H9 (cell line): Measurements from ENCODE around the gene WRAP73. TPM values are rescaled to one million over a fixed set of nuclear protein-coding genes. Genes with fewer than 3 reads are reported as not detected.
A peak's percentile ranks its signal among the peaks of the same experiment; 100 is the strongest.

ENCODE experiments used
- DNase-seq: peaks from one replicate; pipeline ENCODE4 v3.0.0-alpha.2; 2017
- H2AFZ ChIP-seq: one replicate; pipeline ENCODE4 v1.6.1; 2013; ENCODE audit warnings: mild to moderate bottlenecking, low read length, control low read depth, moderate library complexity
- H2AK5ac ChIP-seq: 2 replicates; pipeline ENCODE4 v1.6.1; 2013; ENCODE audit warnings: low read length, control low read depth, mixed read lengths; ENCODE audit not compliant: insufficient read length
- H2BK120ac ChIP-seq: one replicate; pipeline ENCODE4 v1.6.1; 2013; ENCODE audit warnings: low read depth, mild to moderate bottlenecking, low read length, control low read depth, inconsistent platforms; ENCODE audit not compliant: poor library complexity, severe bottlenecking
- H2BK12ac ChIP-seq: 2 replicates; pipeline ENCODE4 v1.6.1; 2013; ENCODE audit warnings: low read length, control low read depth, mixed read lengths, low read depth; ENCODE audit not compliant: insufficient read length
- H2BK15ac ChIP-seq: 2 replicates; pipeline ENCODE4 v1.6.1; 2013; ENCODE audit warnings: low read depth, low read length, control low read depth
- H2BK20ac ChIP-seq: one replicate; pipeline ENCODE4 v1.6.1; 2013; ENCODE audit warnings: low read depth, mild to moderate bottlenecking, low read length, control low read depth, inconsistent platforms; ENCODE audit not compliant: poor library complexity, severe bottlenecking
- H2BK5ac ChIP-seq: 2 replicates; pipeline ENCODE4 v1.6.1; 2013; ENCODE audit warnings: low read length, control low read depth, mixed read lengths; ENCODE audit not compliant: insufficient read length
- H3K14ac ChIP-seq: 2 replicates; pipeline ENCODE4 v1.6.1; 2013; ENCODE audit warnings: low read length, control low read depth; ENCODE audit not compliant: insufficient read depth
- H3K18ac ChIP-seq: 2 replicates; pipeline ENCODE4 v1.6.1; 2013; ENCODE audit warnings: low read depth, mild to moderate bottlenecking, mixed read lengths, low read length, control low read depth; ENCODE audit not compliant: insufficient read length
- H3K23ac ChIP-seq: 2 replicates; pipeline ENCODE4 v1.6.1; 2013; ENCODE audit warnings: low read length, control low read depth, mixed read lengths, low read depth; ENCODE audit not compliant: insufficient read length
- H3K23me2 ChIP-seq: 2 replicates; pipeline ENCODE4 v1.6.1; 2013; ENCODE audit warnings: low read depth, mild to moderate bottlenecking, mixed read lengths, low read length, control low read depth; ENCODE audit not compliant: insufficient read length, poor library complexity, severe bottlenecking
- H3K27ac ChIP-seq: 2 replicates; pipeline ENCODE4 v1.5.1; 2013; ENCODE audit warnings: low read length, control low read depth, mixed read lengths, low read depth; ENCODE audit not compliant: insufficient read length
- H3K27me3 ChIP-seq: 2 replicates; pipeline ENCODE4 v1.6.1; 2013; ENCODE audit warnings: low read length, control low read depth, inconsistent platforms; ENCODE audit not compliant: insufficient read depth
- H3K4ac ChIP-seq: 2 replicates; pipeline ENCODE4 v1.6.1; 2013; ENCODE audit warnings: low read depth, mild to moderate bottlenecking, control low read depth, inconsistent platforms, low read length, moderate library complexity
- H3K4me1 ChIP-seq: 2 replicates; pipeline ENCODE4 v1.6.1; 2013; ENCODE audit warnings: low read length, control low read depth, inconsistent platforms; ENCODE audit not compliant: insufficient read depth
- H3K4me2 ChIP-seq: 2 replicates; pipeline ENCODE4 v1.6.1; 2013; ENCODE audit warnings: low read length, control low read depth, mixed read lengths; ENCODE audit not compliant: insufficient read length, insufficient read depth
- H3K56ac ChIP-seq: 2 replicates; pipeline ENCODE4 v1.6.1; 2013; ENCODE audit warnings: low read depth, mild to moderate bottlenecking, mixed read lengths, low read length, control low read depth; ENCODE audit not compliant: insufficient read length
- H3K79me1 ChIP-seq: 2 replicates; pipeline ENCODE4 v1.6.1; 2013; ENCODE audit warnings: low read depth, mild to moderate bottlenecking, moderate library complexity, low read length, control low read depth, inconsistent platforms; ENCODE audit not compliant: insufficient read depth, poor library complexity, severe bottlenecking
- H3K79me2 ChIP-seq: 2 replicates; pipeline ENCODE4 v1.6.1; 2013; ENCODE audit warnings: low read length, control low read depth, inconsistent platforms; ENCODE audit not compliant: insufficient read depth
- H3K9ac ChIP-seq: 2 replicates; pipeline ENCODE4 v1.6.1; 2013; ENCODE audit warnings: low read length, control low read depth, mixed read lengths; ENCODE audit not compliant: insufficient read length; ENCODE audit errors: extremely low read depth
- H3K9me3 ChIP-seq: one replicate; pipeline ENCODE4 v1.6.1; 2013; ENCODE audit warnings: low read depth, low read length, inconsistent platforms; ENCODE audit not compliant: control insufficient read depth
- H3T11ph ChIP-seq: one replicate; pipeline ENCODE4 v1.6.1; 2013; ENCODE audit warnings: mild to moderate bottlenecking, low read length, control low read depth, inconsistent platforms
- H4K20me1 ChIP-seq: one replicate; pipeline ENCODE4 v1.6.1; 2013; ENCODE audit not compliant: control insufficient read depth, insufficient read length, insufficient read depth
- H4K5ac ChIP-seq: 2 replicates; pipeline ENCODE4 v1.6.1; 2013; ENCODE audit warnings: low read depth, mild to moderate bottlenecking, mixed read lengths, low read length, control low read depth; ENCODE audit not compliant: insufficient read length
- H4K8ac ChIP-seq: replicated peaks from 2 replicates; pipeline ENCODE4 v1.6.1; 2013; ENCODE audit warnings: low read length, control low read depth, mixed read lengths, low read depth; ENCODE audit not compliant: insufficient read length
- H4K91ac ChIP-seq: 2 replicates; pipeline ENCODE4 v1.6.1; 2013; ENCODE audit warnings: low read depth, mild to moderate bottlenecking, moderate library complexity, mixed read lengths, low read length, control low read depth; ENCODE audit not compliant: insufficient read length
- H3K27ac Mint-ChIP-seq, 3 experiments: 2 replicates in 2 of 3; 3 replicates in 1 of 3; pipeline ENCODE4 v1.8.0; 2020 to 2021; ENCODE audit warnings: mixed read lengths in 3 of 3, mild to moderate bottlenecking in 1 of 3, moderate library complexity in 1 of 3
- H3K27me3 Mint-ChIP-seq: 2 replicates; pipeline ENCODE4 v1.8.0; 2021; ENCODE audit warnings: low read depth, mild to moderate bottlenecking, moderate library complexity, mixed read lengths
- H3K36me3 Mint-ChIP-seq, 3 experiments: 2 replicates in 2 of 3; 3 replicates in 1 of 3; pipeline ENCODE4 v1.8.0; 2020 to 2021; ENCODE audit warnings: low read depth in 3 of 3, mixed read lengths in 3 of 3; ENCODE audit not compliant: insufficient read depth in 1 of 3
- H3K4me1 Mint-ChIP-seq, 2 experiments: 2 replicates each; pipeline ENCODE4 v1.8.0; 2020; ENCODE audit warnings: mixed read lengths in 2 of 2
- H3K4me3 Mint-ChIP-seq, 2 experiments: 2 replicates in 1 of 2; 3 replicates in 1 of 2; pipeline ENCODE4 v1.8.0; 2020 to 2021; ENCODE audit warnings: mild to moderate bottlenecking in 2 of 2, mixed read lengths in 2 of 2, moderate library complexity in 1 of 2
- H3K9me3 Mint-ChIP-seq, 2 experiments: 2 replicates in 1 of 2; 3 replicates in 1 of 2; pipeline ENCODE4 v1.8.0; 2020; ENCODE audit warnings: mild to moderate bottlenecking in 2 of 2, mixed read lengths in 2 of 2, moderate library complexity in 1 of 2
- CTCF ChIP-seq: fragments of 200-600 bp; sonication (generic); conservative IDR thresholded peaks from 3 replicates; pipeline ENCODE4 v1.8.0; 2021; ENCODE audit warnings: antibody characterized with exemption, mild to moderate bottlenecking
- WGBS: extraction: QIAGEN DNeasy Blood & Tissue Kit; methylation state at CpG from one replicate; pipeline ENCODE4 v1.1.7; 2013; ENCODE audit warnings: missing lambda C conversion rate, low lambda C conversion rate, mixed read lengths; ENCODE audit not compliant: insufficient read length; ENCODE audit errors: extremely low coverage; 5-methylcytosine and 5-hydroxymethylcytosine counted together
- total RNA-seq: library from RNA; stranded (reverse); gene quantifications from 2 replicates; pipeline ENCODE4 v1.2.1, GENCODE V29; 2021

Gene WRAP73
- total RNA-seq, 1 experiment from 2014 or later, result 28.4 TPM

GRCh38 chr1:3614755-3615742 is 34.9 kb downstream of the WRAP73 start:
- H2BK120ac ChIP-seq, result no peak overlapping the region
- H4K5ac ChIP-seq, result no peak overlapping the region
- peaks cover 5% of the 10 kb centered on the region for H3K23me2 ChIP-seq
- H3K27me3 ChIP-seq, result no peaks in the 10 kb centered on the region; the same call in 1 of the 2 replicates
- H3K4me3 Mint-ChIP-seq, result no peak overlapping the region
- no peaks in the 10 kb centered on the region for H3K36me3 Mint-ChIP-seq
- no peak overlapping the region for H2BK20ac ChIP-seq
- H2BK15ac ChIP-seq, result no peak overlapping the region
- no peaks in the 10 kb centered on the region; the same call in 1 of the 2 replicates for H3K4me1 ChIP-seq
- no peaks in the 10 kb centered on the region for H3K79me1 ChIP-seq
- no peaks in the 10 kb centered on the region for H4K20me1 ChIP-seq
- H3K4me1 Mint-ChIP-seq, result peaks cover 38 to 42% of the 10 kb centered on the region in 2 experiments
- TF ChIP-seq CTCF, result peak; percentile 90
- no peak overlapping the region for H3K23ac ChIP-seq
- WGBS, result no CpG with 5 or more reads among the region's 20 CpGs
- H3K4ac ChIP-seq, result no peak overlapping the region
- no peak overlapping the region for H3K56ac ChIP-seq
- H2AK5ac ChIP-seq, result no peak overlapping the region
- H3K79me2 ChIP-seq, result no peaks in the 10 kb centered on the region
- no peak overlapping the region for H3T11ph ChIP-seq
- no peak overlapping the region for H2AFZ ChIP-seq
- no peak overlapping the region for H4K8ac ChIP-seq
- no peak overlapping the region; a peak in 1 of 7 replicates for H3K27ac Mint-ChIP-seq
- H3K27ac ChIP-seq, result no peak overlapping the region
- no peaks in the 10 kb centered on the region; a peak in 1 of 5 replicates for H3K9me3 Mint-ChIP-seq
- H3K27me3 Mint-ChIP-seq, result peaks cover 31% of the 10 kb centered on the region
- H3K9ac ChIP-seq, result no peak overlapping the region
- H3K18ac ChIP-seq, result no peak overlapping the region
- no peaks in the 10 kb centered on the region for H3K9me3 ChIP-seq
- no peak overlapping the region for H3K4me2 ChIP-seq
- no peak overlapping the region for H3K14ac ChIP-seq
- H2BK12ac ChIP-seq, result no peak overlapping the region
- H4K91ac ChIP-seq, result no peak overlapping the region
- H2BK5ac ChIP-seq, result no peak overlapping the region
- peak; percentile 58 for DNase-seq
